B cell (primary cell): Measurements from ENCODE around the gene PRSS48.

Experiments
- CTCF ChIP-seq: fragments of 200-600 bp; IDR thresholded peaks from one replicate; pipeline ENCODE4 v1.8.0; 2022; ENCODE audit warnings: antibody characterized with exemption, mild to moderate bottlenecking
- EZH2 ChIP-seq: IDR thresholded peaks from 2 replicates; pipeline ENCODE4 v1.6.1; 2012; ENCODE audit warnings: borderline replicate concordance, low read depth, mild to moderate bottlenecking, moderate library complexity, low read length; ENCODE audit not compliant: insufficient read depth, poor library complexity, severe bottlenecking

GRCh38 chr4:151322570-151322969 lies 45.6 kb downstream of the PRSS48 start:
- TF ChIP-seq CTCF (no peak), EZH2 (no peak)
